Gastrocnemius medialis (tissue), 4 donors: Measurements from ENCODE around the gene GABRG3.

Source experiments
- POLR2A ChIP-seq, 2 donors: fragments of 450-650 bp; IDR thresholded peaks; one replicate each; pipeline ENCODE4 v1.6.1; 2017; ENCODE audit warnings: antibody characterized with exemption in 2 of 2, mild to moderate bottlenecking in 2 of 2, moderate library complexity in 2 of 2
- TF ChIP-seq, protein P1 (sequence below), 5 experiments: fragments of 450-650 bp in 3 of 5; fragments of 200-600 bp in 2 of 5; sonication (generic) in 2 of 5; IDR thresholded peaks in 4 of 5; conservative IDR thresholded peaks in 1 of 5; 1 replicate in 4 of 5; 2 replicates in 1 of 5; pipeline ENCODE4 v1.5.1; 2016 to 2019; ENCODE audit warnings: antibody characterized with exemption in 5 of 5, mild to moderate bottlenecking in 3 of 5, moderate library complexity in 3 of 5

DNA sequence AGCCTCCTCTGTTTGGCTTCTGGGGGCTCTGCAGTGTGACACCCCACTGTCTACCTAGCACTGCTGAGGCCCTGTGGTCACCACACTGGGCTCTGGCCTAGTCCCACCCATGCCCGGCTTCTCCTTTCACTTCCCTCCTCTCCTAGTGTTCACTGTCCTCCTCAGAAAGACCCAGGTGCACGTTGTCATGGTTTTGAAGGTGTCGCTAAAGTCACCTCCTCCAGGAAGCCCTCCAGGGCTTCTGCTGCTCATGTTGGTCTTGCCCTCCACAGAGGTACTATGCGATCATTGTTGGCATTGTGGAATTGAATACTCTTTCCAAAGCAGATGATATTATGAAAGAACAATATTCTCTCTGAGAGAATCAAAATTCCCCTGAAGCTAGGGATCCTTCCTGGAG, 163.5 kb downstream of the GABRG3 start:
- TF ChIP-seq, protein P1, sequence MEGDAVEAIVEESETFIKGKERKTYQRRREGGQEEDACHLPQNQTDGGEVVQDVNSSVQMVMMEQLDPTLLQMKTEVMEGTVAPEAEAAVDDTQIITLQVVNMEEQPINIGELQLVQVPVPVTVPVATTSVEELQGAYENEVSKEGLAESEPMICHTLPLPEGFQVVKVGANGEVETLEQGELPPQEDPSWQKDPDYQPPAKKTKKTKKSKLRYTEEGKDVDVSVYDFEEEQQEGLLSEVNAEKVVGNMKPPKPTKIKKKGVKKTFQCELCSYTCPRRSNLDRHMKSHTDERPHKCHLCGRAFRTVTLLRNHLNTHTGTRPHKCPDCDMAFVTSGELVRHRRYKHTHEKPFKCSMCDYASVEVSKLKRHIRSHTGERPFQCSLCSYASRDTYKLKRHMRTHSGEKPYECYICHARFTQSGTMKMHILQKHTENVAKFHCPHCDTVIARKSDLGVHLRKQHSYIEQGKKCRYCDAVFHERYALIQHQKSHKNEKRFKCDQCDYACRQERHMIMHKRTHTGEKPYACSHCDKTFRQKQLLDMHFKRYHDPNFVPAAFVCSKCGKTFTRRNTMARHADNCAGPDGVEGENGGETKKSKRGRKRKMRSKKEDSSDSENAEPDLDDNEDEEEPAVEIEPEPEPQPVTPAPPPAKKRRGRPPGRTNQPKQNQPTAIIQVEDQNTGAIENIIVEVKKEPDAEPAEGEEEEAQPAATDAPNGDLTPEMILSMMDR (IDR thresholded peaks at IDR 0.05 in 4 of 5, conservative IDR thresholded peaks at IDR 0.05 in 1 of 5) = no peak
- no peak for TF ChIP-seq POLR2A (IDR thresholded peaks at IDR 0.05)
